GDM1 (cell line): Measurements from ENCODE around the gene B4GALT5.
A peak's percentile ranks its signal among the peaks of the same experiment; 100 is the strongest.
"Not testable (repeated sequence)": the region's sequence is repeated elsewhere in the genome, so short reads cannot be mapped to it uniquely, and the experiment has no call there.

Experiments
- DNase-seq: peaks from one replicate; lab custom pipeline; 2025; lab: John Stamatoyannopoulos, UW

B4GALT5 gene

GRCh38 chr20:49713753-49714712, at the start of gene B4GALT5:
B4GALT5 (minus strand) TSS chr20:49713878; CDS start chr20:49713690, 188 bp downstream.
- DNase-seq, result peak; percentile 82

- DNase-seq, result no peak
Measured at GRCh38 chr20:49762940-49763766, 49.5 kb upstream of the B4GALT5 start.

GRCh38 chr20:49761888-49762287, 48.2 kb upstream of the B4GALT5 start:
- not testable (repeated sequence) for DNase-seq

GRCh38 chr20:49759266-49759950, 45.7 kb upstream of the B4GALT5 start:
- DNase-seq, result no peak

- DNase-seq, result no peak
Measured at GRCh38 chr20:49758781-49759180, 45.1 kb upstream of the B4GALT5 start.

- DNase-seq, result no peak
Measured at GRCh38 chr20:49757597-49757996, 43.9 kb upstream of the B4GALT5 start.

GRCh38 chr20:49756241-49756640, 42.6 kb upstream of the B4GALT5 start:
- DNase-seq, result no peak

- DNase-seq, result no peak
Measured at GRCh38 chr20:49754596-49754995, 40.9 kb upstream of the B4GALT5 start.

GRCh38 chr20:49753133-49753532, 39.5 kb upstream of the B4GALT5 start:
- no peak for DNase-seq

GRCh38 chr20:49752201-49752903, 38.7 kb upstream of the B4GALT5 start:
- no peak for DNase-seq

- DNase-seq, result no peak
Measured at GRCh38 chr20:49751397-49751736, 37.7 kb upstream of the B4GALT5 start.

GRCh38 chr20:49750611-49751396, 37.1 kb upstream of the B4GALT5 start:
- no peak for DNase-seq

- no peak for DNase-seq
Measured at GRCh38 chr20:49749625-49750024, 35.9 kb upstream of the B4GALT5 start.

- DNase-seq, result no peak
Measured at GRCh38 chr20:49748525-49748838, 34.8 kb upstream of the B4GALT5 start.

GRCh38 chr20:49747707-49748524, 34.2 kb upstream of the B4GALT5 start:
- DNase-seq, result no peak

- DNase-seq, result no peak
Measured at GRCh38 chr20:49742948-49743347, 29.3 kb upstream of the B4GALT5 start.

- no peak for DNase-seq
Measured at GRCh38 chr20:49741977-49742376, 28.3 kb upstream of the B4GALT5 start.

GRCh38 chr20:49740807-49741206, 27.1 kb upstream of the B4GALT5 start:
- no peak for DNase-seq

GRCh38 chr20:49739042-49739441, 25.4 kb upstream of the B4GALT5 start:
- DNase-seq, result no peak

- DNase-seq, result no peak
Measured at GRCh38 chr20:49737260-49737659, 23.6 kb upstream of the B4GALT5 start.
